SJCRH30 (cell line): ENCODE data around the gene SLC12A1. TPM values are rescaled to one million over a fixed set of nuclear protein-coding genes. Genes with fewer than 3 reads are reported as not detected.

Experiments
- DNase-seq, 2 experiments: peaks; one replicate each; pipeline ENCODE4 v3.0.0-alpha.2; 2015 to 2020
- H3K27ac ChIP-seq: fragments of 250-450 bp; sonication (Bioruptor Pico); 2 replicates; pipeline ENCODE4 v1.5.1; 2020; ENCODE audit warnings: mild to moderate bottlenecking, moderate library complexity
- H3K27me3 ChIP-seq: fragments of 250-450 bp; sonication (Bioruptor Pico); 2 replicates; pipeline ENCODE4 v1.5.1; 2020; ENCODE audit warnings: mild to moderate bottlenecking, moderate library complexity
- H3K36me3 ChIP-seq: fragments of 250-450 bp; sonication (Bioruptor Pico); 2 replicates; pipeline ENCODE4 v1.5.1; 2020; ENCODE audit warnings: mild to moderate bottlenecking, moderate library complexity
- H3K4me1 ChIP-seq: fragments of 250-450 bp; sonication (Bioruptor Pico); 2 replicates; pipeline ENCODE4 v1.5.1; 2020; ENCODE audit warnings: mild to moderate bottlenecking, moderate library complexity
- H3K4me3 ChIP-seq: fragments of 250-450 bp; sonication (Bioruptor Pico); 2 replicates; pipeline ENCODE4 v1.5.1; 2020; ENCODE audit warnings: mild to moderate bottlenecking, moderate library complexity
- H3K9me3 ChIP-seq: fragments of 250-450 bp; sonication (Bioruptor Pico); replicated peaks from 2 replicates; pipeline ENCODE4 v1.5.1; 2020; ENCODE audit warnings: mild to moderate bottlenecking, moderate library complexity
- total RNA-seq: library from RNA; depleted of rRNA; stranded (reverse); fragments of >200 nt; shearing (Covaris generic); gene quantifications from 2 replicates; pipeline ENCODE4 v1.2.3, GENCODE V29; 2014

Gene SLC12A1
- total RNA-seq, 1 experiment from 2014 or later: not detected

GRCh38 chr15:48221261-48221660 is 15.2 kb downstream of the SLC12A1 start:
- H3K36me3 ChIP-seq: no peaks in the 10 kb centered on the region
- H3K27ac ChIP-seq: no peak overlapping the region
- H3K4me3 ChIP-seq: no peak overlapping the region
- no peaks in the 10 kb centered on the region for H3K4me1 ChIP-seq
- no peaks in the 10 kb centered on the region for H3K27me3 ChIP-seq
- DNase-seq: no peak
- H3K9me3 ChIP-seq: no peaks in the 10 kb centered on the region

GRCh38 chr15:48221885-48222284 is 15.8 kb downstream of the SLC12A1 start:
- H3K36me3 ChIP-seq: no peaks in the 10 kb centered on the region
- no peaks in the 10 kb centered on the region for H3K4me1 ChIP-seq
- no peak overlapping the region for H3K27ac ChIP-seq
- no peaks in the 10 kb centered on the region for H3K9me3 ChIP-seq
- no peak overlapping the region for H3K4me3 ChIP-seq
- DNase-seq: no peak
- H3K27me3 ChIP-seq: no peaks in the 10 kb centered on the region

- no peak for DNase-seq
Observed at GRCh38 chr15:48222627-48223026, 16.5 kb downstream of the SLC12A1 start.

GRCh38 chr15:48225771-48226170 is 19.7 kb downstream of the SLC12A1 start:
- Histone ChIP-seq H3K27me3 (no peaks in the 10 kb centered on the region), H3K4me1 (no peaks in the 10 kb centered on the region), H3K36me3 (no peaks in the 10 kb centered on the region), H3K4me3 (no peak overlapping the region), H3K27ac (no peak overlapping the region), H3K9me3 (no peaks in the 10 kb centered on the region)
- DNase-seq: no peak

More at GRCh38 chr15:48222627-48223026, 16.5 kb downstream of the SLC12A1 start:
- H3K36me3 ChIP-seq: no peaks in the 10 kb centered on the region
- no peak overlapping the region for H3K4me3 ChIP-seq
- no peaks in the 10 kb centered on the region for H3K27me3 ChIP-seq
- no peaks in the 10 kb centered on the region for H3K9me3 ChIP-seq
- H3K4me1 ChIP-seq: no peaks in the 10 kb centered on the region
- H3K27ac ChIP-seq: no peak overlapping the region

- H3K27me3 ChIP-seq: no peaks in the 10 kb centered on the region
- no peaks in the 10 kb centered on the region for H3K9me3 ChIP-seq
- no peak for DNase-seq
- H3K36me3 ChIP-seq: no peaks in the 10 kb centered on the region
- no peak overlapping the region for H3K4me3 ChIP-seq
- H3K27ac ChIP-seq: no peak overlapping the region
- no peaks in the 10 kb centered on the region for H3K4me1 ChIP-seq
Observed at GRCh38 chr15:48230498-48230897, 24.4 kb downstream of the SLC12A1 start.

GRCh38 chr15:48233246-48233645 is 27.1 kb downstream of the SLC12A1 start:
- DNase-seq: no peak

GRCh38 chr15:48239334-48239733 is 33.2 kb downstream of the SLC12A1 start:
- Histone ChIP-seq H3K4me3 (no peak overlapping the region), H3K36me3 (no peaks in the 10 kb centered on the region), H3K4me1 (no peaks in the 10 kb centered on the region), H3K9me3 (no peaks in the 10 kb centered on the region), H3K27ac (no peak overlapping the region), H3K27me3 (no peaks in the 10 kb centered on the region)
- DNase-seq: no peak

More at GRCh38 chr15:48233246-48233645, 27.1 kb downstream of the SLC12A1 start:
- Histone ChIP-seq H3K27me3 (no peaks in the 10 kb centered on the region), H3K36me3 (no peaks in the 10 kb centered on the region), H3K27ac (no peak overlapping the region), H3K9me3 (no peaks in the 10 kb centered on the region), H3K4me3 (no peak overlapping the region), H3K4me1 (no peaks in the 10 kb centered on the region)

- Histone ChIP-seq H3K4me3 (no peak overlapping the region), H3K27me3 (no peaks in the 10 kb centered on the region), H3K4me1 (no peaks in the 10 kb centered on the region), H3K36me3 (no peaks in the 10 kb centered on the region), H3K27ac (no peak overlapping the region), H3K9me3 (no peaks in the 10 kb centered on the region)
- DNase-seq: no peak
Observed at GRCh38 chr15:48242015-48242414, 35.9 kb downstream of the SLC12A1 start.

- Histone ChIP-seq H3K4me1 (no peaks in the 10 kb centered on the region), H3K4me3 (no peak overlapping the region), H3K36me3 (no peaks in the 10 kb centered on the region), H3K9me3 (no peaks in the 10 kb centered on the region), H3K27ac (no peak overlapping the region), H3K27me3 (no peaks in the 10 kb centered on the region)
- DNase-seq: no peak
Observed at GRCh38 chr15:48242535-48242934, 36.4 kb downstream of the SLC12A1 start.

- Histone ChIP-seq H3K27ac (no peak overlapping the region), H3K36me3 (no peaks in the 10 kb centered on the region), H3K9me3 (no peaks in the 10 kb centered on the region), H3K27me3 (no peaks in the 10 kb centered on the region), H3K4me1 (no peaks in the 10 kb centered on the region), H3K4me3 (no peak overlapping the region)
- no peak for DNase-seq
Observed at GRCh38 chr15:48244921-48245320, 38.8 kb downstream of the SLC12A1 start.

GRCh38 chr15:48248414-48248813 is 42.3 kb downstream of the SLC12A1 start:
- Histone ChIP-seq H3K9me3 (no peaks in the 10 kb centered on the region), H3K27me3 (no peaks in the 10 kb centered on the region; the same call in 1 of the 2 replicates), H3K4me3 (no peak overlapping the region), H3K27ac (no peak overlapping the region), H3K4me1 (no peaks in the 10 kb centered on the region), H3K36me3 (no peaks in the 10 kb centered on the region)
- no peak for DNase-seq

- DNase-seq: peak; percentile 33 to 57
- Histone ChIP-seq H3K4me3 (no peak overlapping the region), H3K9me3 (no peaks in the 10 kb centered on the region), H3K27me3 (no peaks in the 10 kb centered on the region; the same call in 1 of the 2 replicates), H3K36me3 (no peaks in the 10 kb centered on the region), H3K27ac (no peak overlapping the region), H3K4me1 (no peaks in the 10 kb centered on the region)
Observed at GRCh38 chr15:48250640-48251076, 44.6 kb downstream of the SLC12A1 start.

- Histone ChIP-seq H3K27ac (no peak overlapping the region), H3K36me3 (no peaks in the 10 kb centered on the region), H3K4me3 (no peak overlapping the region), H3K9me3 (no peaks in the 10 kb centered on the region), H3K27me3 (no peaks in the 10 kb centered on the region; the same call in 1 of the 2 replicates), H3K4me1 (no peaks in the 10 kb centered on the region)
- no peak for DNase-seq
Observed at GRCh38 chr15:48253172-48253571, 47.1 kb downstream of the SLC12A1 start.

- Histone ChIP-seq H3K36me3 (no peaks in the 10 kb centered on the region), H3K27ac (no peak overlapping the region), H3K4me3 (no peak overlapping the region), H3K27me3 (no peaks in the 10 kb centered on the region; the same call in 1 of the 2 replicates), H3K4me1 (no peaks in the 10 kb centered on the region), H3K9me3 (no peaks in the 10 kb centered on the region)
- DNase-seq: no peak
Observed at GRCh38 chr15:48265135-48265534, 59.0 kb downstream of the SLC12A1 start.

GRCh38 chr15:48266024-48266689 is 60.1 kb downstream of the SLC12A1 start:
- Histone ChIP-seq H3K4me1 (no peaks in the 10 kb centered on the region), H3K36me3 (no peaks in the 10 kb centered on the region), H3K27ac (no peak overlapping the region), H3K27me3 (no peaks in the 10 kb centered on the region; the same call in 1 of the 2 replicates), H3K9me3 (no peaks in the 10 kb centered on the region), H3K4me3 (no peak overlapping the region)
- no peak for DNase-seq

GRCh38 chr15:48267766-48268165 is 61.7 kb downstream of the SLC12A1 start:
- Histone ChIP-seq H3K4me1 (no peaks in the 10 kb centered on the region), H3K4me3 (no peak overlapping the region), H3K36me3 (no peaks in the 10 kb centered on the region), H3K9me3 (no peaks in the 10 kb centered on the region), H3K27me3 (no peaks in the 10 kb centered on the region; the same call in 1 of the 2 replicates), H3K27ac (no peak overlapping the region)
- no peak for DNase-seq
